ENCODE results near the gene EMILIN2. TPM values are rescaled to one million over a fixed set of nuclear protein-coding genes. Genes with fewer than 3 reads are reported as not detected.

Gene EMILIN2
- total and polyA plus RNA-seq, 9 of the 15 experiments (the other 6 are each of a cell fraction or from before 2014, with no cell fraction given) = 0.01 to 0.40 (median 0.19) TPM

GRCh38 chr18:2805970-2806943, 40.5 kb upstream of the EMILIN2 start:
- ATAC-seq (peak; percentile 59), FAIRE-seq (no peak), DNase-seq (ENCODE audit: extremely low read depth in 1 of 4, low spot score in 3 of 4) (no peak)
- H3K9me1 ChIP-seq (ENCODE audit: control insufficient read depth, insufficient read depth, low read length) = no peaks in the 10 kb centered on the region
- ChIA-PET CTCF (ENCODE audit: low intra/inter-chr PET ratio) (no interaction called here), POLR2A (interaction anchor here (0.6 to 1.9 kb wide), 4 partner anchors 15 to 282 kb away, joined by 3 to 5 read pairs (median 4); no protein-coding TSS in a partner anchor)
- no peaks in the 10 kb centered on the region; a peak in 1 of 5 replicates for H3K4me1 ChIP-seq (replicated peaks in 1 of 2; ENCODE audit: control insufficient read depth in 2 of 2, insufficient read depth in 2 of 2, low read length in 2 of 2)
- 94% methylated on average over 8 of the region's 8 CpGs for WGBS (ENCODE audit: insufficient coverage, low coverage, missing lambda C conversion rate)
- H3K9me3 ChIP-seq (replicated peaks; ENCODE audit: control insufficient read depth, insufficient read depth, low read depth, low read length) = no peaks in the 10 kb centered on the region
- in situ Hi-C loops (cut with MboI) (no loop called here), intact Hi-C loops (cut with micrococcal nuclease) (no loop called here)
- H3K4me2 ChIP-seq (ENCODE audit: insufficient read depth, low read length) = no peak overlapping the region
- no peak overlapping the region for H3K9ac ChIP-seq (ENCODE audit: insufficient read depth in 1 of 2, low read depth in 2 of 2, low read length in 2 of 2)
- no TSS peak for BruUV-seq (replicated peaks)
- no peak overlapping the region for H3K27ac ChIP-seq (ENCODE audit: extremely low read depth, low read depth, low read length)
- no peaks in the 10 kb centered on the region for H3K79me2 ChIP-seq (ENCODE audit: control insufficient read depth, insufficient read depth, low read length)
- H3K36me3 ChIP-seq (ENCODE audit: control insufficient read depth, insufficient read depth, low read length) = peaks cover 40% of the 10 kb centered on the region; the same call in 2 of the 3 replicates
- no peaks in the 10 kb centered on the region for H4K20me1 ChIP-seq (replicated peaks; ENCODE audit: control insufficient read depth, insufficient read depth, low read length)
- no peak overlapping the region for H2AFZ ChIP-seq (ENCODE audit: low read depth, low read length)
- no peak overlapping the region for H3K4me3 ChIP-seq
- H3K27me3 ChIP-seq (ENCODE audit: control insufficient read depth in 2 of 2, insufficient read depth in 2 of 2, low read length in 2 of 2) = no peaks in the 10 kb centered on the region
- no peak for TF ChIP-seq RREB1 (CRISPR knock-in tag; IDR thresholded peaks at IDR 0.05)
- no peak for TF ChIP-seq ZSCAN32 (CRISPR knock-in tag; IDR thresholded peaks at IDR 0.05)
- TF ChIP-seq, protein P1, sequence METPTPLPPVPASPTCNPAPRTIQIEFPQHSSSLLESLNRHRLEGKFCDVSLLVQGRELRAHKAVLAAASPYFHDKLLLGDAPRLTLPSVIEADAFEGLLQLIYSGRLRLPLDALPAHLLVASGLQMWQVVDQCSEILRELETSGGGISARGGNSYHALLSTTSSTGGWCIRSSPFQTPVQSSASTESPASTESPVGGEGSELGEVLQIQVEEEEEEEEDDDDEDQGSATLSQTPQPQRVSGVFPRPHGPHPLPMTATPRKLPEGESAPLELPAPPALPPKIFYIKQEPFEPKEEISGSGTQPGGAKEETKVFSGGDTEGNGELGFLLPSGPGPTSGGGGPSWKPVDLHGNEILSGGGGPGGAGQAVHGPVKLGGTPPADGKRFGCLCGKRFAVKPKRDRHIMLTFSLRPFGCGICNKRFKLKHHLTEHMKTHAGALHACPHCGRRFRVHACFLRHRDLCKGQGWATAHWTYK (CRISPR knock-in tag; IDR thresholded peaks at IDR 0.05) = no peak
- no peak for TF ChIP-seq ZNF589 (CRISPR knock-in tag; IDR thresholded peaks at IDR 0.05; ENCODE audit: low read depth)
- no peak for TF ChIP-seq TBL1XR1 (IDR thresholded peaks at IDR 0.05; ENCODE audit: low read length in 2 of 2)
- TF ChIP-seq XRCC5 (IDR thresholded peaks at IDR 0.05; ENCODE audit: low read depth, low read length) = no peak
- TF ChIP-seq COPS2 (conservative IDR thresholded peaks at IDR 0.05) = no peak
- 0 out of 2 replicates have a peak, but pooled peaks have one; percentile 1 for TF ChIP-seq POLR2H (tag; IDR thresholded peaks at IDR 0.05; ENCODE audit: low read depth)
- no peak for TF ChIP-seq ETV1 (tag; conservative IDR thresholded peaks at IDR 0.05; ENCODE audit: low read depth)
- no peak for TF ChIP-seq HSF4 (CRISPR knock-in tag; IDR thresholded peaks at IDR 0.05; ENCODE audit: borderline replicate concordance)
- TF ChIP-seq HMG20B (CRISPR knock-in tag; IDR thresholded peaks at IDR 0.05) = no peak
- no peak for TF ChIP-seq DPF2 (IDR thresholded peaks at IDR 0.05)
- TF ChIP-seq MAZ (CRISPR knock-in tag; conservative IDR thresholded peaks at IDR 0.05 in 1 of 2, IDR thresholded peaks at IDR 0.05 in 1 of 2) = no peak
- TF ChIP-seq SIX5 (IDR thresholded peaks at IDR 0.05; ENCODE audit: borderline replicate concordance in 1 of 2, insufficient read depth in 1 of 2, low read depth in 1 of 2, low read length in 2 of 2) = no peak
